Stimulated activated CD4-positive, alpha-beta T cell treated with anti-CD3 and anti-CD28 coated beads, Interleukin-1b, Interleukin-23, amount 100 ng/mL, for 48 hours (primary cell): ENCODE data around the gene SYT3.

Experiments used
- DNase-seq: peaks from one replicate; pipeline ENCODE4 v3.0.0-alpha.2; 2020

The SYT3 gene, protein sequence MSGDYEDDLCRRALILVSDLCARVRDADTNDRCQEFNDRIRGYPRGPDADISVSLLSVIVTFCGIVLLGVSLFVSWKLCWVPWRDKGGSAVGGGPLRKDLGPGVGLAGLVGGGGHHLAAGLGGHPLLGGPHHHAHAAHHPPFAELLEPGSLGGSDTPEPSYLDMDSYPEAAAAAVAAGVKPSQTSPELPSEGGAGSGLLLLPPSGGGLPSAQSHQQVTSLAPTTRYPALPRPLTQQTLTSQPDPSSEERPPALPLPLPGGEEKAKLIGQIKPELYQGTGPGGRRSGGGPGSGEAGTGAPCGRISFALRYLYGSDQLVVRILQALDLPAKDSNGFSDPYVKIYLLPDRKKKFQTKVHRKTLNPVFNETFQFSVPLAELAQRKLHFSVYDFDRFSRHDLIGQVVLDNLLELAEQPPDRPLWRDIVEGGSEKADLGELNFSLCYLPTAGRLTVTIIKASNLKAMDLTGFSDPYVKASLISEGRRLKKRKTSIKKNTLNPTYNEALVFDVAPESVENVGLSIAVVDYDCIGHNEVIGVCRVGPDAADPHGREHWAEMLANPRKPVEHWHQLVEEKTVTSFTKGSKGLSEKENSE

GRCh38 chr19:50639121-50640112 is at the start of gene SYT3:
TSS of gene SYT3 (minus strand) at chr19:50639881. CDS start at chr19:50637411, 2,470 bp downstream.
- DNase-seq: peak; percentile 33

DNA sequence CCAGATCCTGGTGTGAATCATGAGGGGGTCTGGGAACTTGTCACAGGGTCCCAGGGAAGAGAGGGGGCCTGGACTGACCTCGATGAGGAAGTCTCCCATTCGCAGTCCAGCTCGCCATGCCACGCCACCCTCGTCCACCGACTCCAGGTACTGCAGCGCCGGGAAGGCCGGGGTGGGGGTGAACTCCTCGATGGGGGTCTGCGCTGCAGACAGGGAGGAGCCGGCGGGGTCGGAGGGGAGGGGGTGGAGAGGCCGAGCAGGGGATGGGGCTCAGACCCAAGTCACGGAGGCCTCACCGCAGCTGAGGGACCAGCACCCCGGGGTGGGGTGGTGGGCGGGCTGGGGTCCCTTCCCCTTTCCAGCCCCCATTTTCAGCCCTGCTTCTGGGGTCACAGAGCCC is 49.1 kb upstream of the SYT3 start:
- DNase-seq: no peak

GRCh38 chr19:50686310-50687032 is 46.8 kb upstream of the SYT3 start:
- no peak for DNase-seq

- peak; percentile 83 for DNase-seq
Observed at GRCh38 chr19:50679177-50680125, 39.8 kb upstream of the SYT3 start.

GRCh38 chr19:50678323-50678722 is 38.6 kb upstream of the SYT3 start:
- DNase-seq: no peak

DNA sequence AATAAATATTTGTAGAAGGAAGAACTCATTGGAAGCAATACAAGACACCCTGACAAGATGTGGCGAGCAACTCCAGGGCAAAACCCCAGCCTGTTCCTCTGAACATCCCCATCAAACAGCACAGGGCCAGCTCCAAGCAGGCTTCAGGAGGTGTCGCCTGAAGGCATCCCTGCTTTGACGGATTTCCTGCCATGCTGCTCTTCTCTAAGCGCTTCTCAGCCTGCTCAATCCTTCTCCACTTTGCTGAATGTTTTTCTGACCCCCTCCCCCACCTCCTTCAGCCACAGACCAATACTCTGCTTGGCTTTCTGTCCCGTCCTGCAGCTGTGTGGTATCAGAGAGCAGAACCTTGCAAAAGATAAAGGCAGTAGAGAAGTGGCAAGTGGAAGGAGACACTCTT is 38.0 kb upstream of the SYT3 start:
- DNase-seq: no peak

DNA sequence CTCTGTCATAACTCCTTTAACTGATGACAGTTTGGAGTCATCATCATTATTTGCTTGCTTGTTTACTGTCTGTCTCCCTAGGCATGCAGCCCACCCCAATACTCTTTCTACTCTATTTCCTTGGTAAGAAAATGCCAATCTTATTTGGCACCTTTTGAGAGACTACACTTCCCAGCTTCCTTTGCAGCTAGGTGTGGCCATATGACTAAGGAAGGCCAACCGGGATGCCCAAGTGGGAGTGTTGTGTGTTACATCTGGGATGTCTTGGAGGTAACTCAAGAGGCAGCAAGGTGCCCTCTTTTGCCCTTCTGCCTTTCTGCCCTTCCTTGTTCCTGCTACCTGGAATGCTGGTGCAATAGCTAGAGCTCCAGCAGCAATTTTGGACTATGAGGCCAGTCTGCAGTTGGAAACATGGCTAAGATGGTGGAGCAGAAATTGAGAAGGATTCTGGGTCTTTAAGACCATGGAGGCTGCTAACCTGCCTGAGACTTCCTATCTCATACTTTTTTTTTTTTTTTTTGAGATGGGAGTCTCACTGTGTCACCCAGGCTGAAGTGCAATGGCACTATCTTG is 37.0 kb upstream of the SYT3 start:
- DNase-seq: no peak

DNA sequence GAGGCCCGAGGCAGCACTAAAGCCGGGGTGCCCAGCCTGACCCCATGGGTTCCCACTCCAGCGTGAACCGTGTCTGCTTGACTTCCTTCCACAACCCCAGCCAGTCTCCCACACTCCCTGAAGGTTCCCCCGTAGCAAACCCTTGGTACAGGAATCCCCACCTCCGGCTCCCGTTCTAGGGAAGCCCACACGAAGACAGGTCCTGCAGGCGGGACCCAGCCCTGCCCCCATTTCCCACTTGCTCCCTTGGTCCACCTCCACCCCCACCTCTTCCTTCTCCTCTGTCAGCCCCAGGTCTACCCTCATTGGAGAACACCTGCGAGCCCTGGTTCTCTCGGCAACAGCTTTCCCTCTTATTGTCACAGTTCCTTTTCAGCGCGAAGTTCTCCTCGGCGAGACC is 33.4 kb upstream of the SYT3 start:
- no peak for DNase-seq

GRCh38 chr19:50670102-50670380 is 30.4 kb upstream of the SYT3 start:
- DNase-seq: no peak

DNA sequence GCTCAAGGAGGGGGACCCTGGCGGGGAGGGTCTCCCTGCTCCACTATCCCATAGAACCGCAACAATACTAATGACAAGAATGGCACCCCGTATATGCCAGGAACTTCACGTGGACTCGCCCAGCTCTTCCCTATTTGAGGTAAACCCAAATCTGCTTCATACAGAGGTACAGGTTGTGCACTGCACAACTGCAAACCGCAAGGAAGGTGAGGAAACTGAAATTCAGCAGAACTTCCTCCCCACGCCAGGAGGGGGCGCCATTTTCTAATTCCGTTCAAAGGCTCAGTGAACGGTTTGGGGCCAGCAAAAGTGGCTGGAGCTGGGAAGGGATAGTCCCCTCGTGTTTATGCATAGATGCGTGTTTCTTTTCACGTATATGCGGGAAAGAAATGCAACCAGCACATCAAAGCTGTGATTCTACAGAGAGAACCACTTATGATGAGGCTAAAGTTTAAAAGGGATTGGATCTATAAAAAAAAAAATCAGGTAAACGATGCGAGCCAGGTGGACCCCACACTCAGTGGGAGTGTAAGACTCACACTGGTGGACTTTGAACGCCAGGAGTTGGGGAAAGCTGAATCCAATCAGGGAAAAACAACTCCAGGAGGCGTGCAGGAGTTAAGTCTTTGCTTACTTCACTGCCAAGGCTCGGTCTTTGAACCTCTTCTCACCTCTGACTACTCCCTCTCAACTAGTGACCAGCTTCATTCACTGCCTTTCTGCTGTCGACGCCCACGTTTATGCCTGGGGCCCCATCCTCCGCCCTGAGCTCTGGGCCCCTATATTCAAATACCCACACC is 29.8 kb upstream of the SYT3 start:
- peak; percentile 51 for DNase-seq

- no peak for DNase-seq
Observed at GRCh38 chr19:50668879-50669278, 29.2 kb upstream of the SYT3 start.

DNA sequence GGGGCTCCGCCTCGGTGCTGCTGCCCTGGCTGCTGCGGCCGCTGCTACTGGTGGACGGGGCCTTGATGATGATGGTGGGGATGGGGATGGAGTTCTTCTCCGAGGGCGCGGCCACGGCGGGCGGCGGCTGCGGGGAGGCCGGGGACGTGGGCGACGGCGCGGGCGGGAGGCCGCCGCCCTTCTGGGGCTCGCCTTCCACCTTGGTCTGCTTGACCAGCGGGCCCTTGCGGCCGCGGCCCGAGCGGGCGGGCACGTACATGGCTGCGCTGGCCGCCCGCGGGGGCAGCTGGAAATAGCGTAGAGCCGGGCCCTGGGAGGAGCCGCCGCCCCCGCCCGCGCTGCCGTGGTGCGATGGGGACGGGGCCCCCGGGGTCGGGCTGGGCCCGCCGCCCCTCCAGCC is 28.7 kb upstream of the SYT3 start:
- DNase-seq: no peak

DNA sequence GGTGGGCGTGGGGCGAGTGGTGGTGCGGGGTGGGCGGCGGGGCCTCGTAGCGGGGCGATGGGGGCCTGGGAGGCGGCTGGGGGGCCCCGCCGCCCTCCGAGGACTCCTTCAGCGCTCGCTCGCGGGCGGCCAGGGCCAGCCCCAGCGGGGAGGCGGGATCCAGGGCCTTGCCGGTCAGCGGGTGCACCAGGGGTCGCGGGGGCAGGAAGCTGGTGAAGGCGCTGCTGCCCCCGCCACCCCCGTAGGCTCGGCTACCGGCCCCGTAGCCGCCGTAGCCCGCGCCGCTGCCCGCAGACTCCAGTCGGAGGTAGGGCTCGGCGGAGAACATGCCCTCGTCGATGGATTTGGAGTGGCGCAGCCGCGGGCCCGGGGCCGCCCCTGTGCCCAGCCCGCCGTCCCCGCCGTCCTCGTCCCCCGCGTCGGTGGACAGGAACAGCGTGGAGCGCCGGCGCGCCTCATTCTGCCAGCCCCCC is 28.1 kb upstream of the SYT3 start:
- no peak for DNase-seq

GRCh38 chr19:50667177-50667758 is 27.6 kb upstream of the SYT3 start:
- DNase-seq: no peak

GRCh38 chr19:50666346-50667176 is 26.9 kb upstream of the SYT3 start:
- no peak for DNase-seq

DNA sequence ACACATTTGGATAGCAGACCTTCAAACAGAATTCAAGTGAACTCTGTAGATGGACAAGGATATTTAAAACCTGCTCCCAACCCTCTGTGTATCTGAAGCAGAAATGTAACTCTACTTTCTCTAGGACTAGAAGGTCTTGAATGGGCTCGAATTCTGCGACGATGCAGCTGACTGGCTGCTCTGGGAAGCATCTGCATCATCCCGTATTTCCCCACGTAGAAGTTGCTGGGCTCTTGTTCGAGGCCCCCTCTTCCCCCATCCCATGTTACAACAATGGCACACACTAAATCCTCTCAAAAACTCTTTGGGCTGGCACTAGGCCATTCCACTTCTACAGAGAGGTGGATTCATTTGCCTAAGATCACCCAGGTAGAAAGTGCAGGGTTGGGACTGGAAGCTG is 24.5 kb upstream of the SYT3 start:
- no peak for DNase-seq

GRCh38 chr19:50663482-50663790 is 23.8 kb upstream of the SYT3 start:
- no peak for DNase-seq

DNA sequence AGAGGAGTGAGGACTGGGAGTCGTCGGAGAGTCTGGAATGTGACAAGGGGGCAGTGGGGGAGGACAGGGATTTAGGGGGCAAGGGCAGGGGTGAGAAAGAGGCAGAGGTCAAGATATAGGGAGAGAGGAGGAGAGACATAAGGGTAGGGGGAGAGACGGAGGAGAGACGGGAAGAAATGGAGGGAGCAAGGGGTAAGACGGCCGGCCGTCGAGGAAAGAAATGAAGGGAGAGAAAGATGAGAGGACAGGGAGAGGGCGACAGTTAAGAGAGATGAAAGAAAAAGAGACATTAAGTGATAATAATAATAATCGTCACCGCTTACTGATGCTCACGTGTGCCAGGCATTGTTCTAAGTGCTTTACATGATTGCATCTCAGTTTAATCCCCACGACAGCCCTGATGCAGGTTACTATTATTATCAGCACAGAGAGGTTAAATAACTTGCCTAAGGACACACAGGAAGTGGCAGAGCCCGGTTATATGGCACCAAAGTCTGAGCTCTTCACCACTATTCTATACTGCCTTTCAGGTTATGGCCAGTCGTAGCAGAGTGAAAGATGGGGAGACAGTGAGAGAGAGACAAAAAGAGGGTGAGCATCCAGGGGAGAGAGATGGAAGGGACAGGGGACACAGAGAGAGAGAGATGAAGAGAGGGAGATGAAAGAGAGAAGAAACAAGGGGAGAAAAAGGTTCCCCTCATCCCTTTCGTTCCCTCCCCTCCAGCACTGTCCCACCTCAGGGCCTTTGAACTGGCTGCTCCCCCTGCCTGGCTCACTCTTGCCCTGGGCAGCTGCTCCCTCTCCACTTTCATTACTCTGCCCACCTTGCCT is 23.2 kb upstream of the SYT3 start:
- no peak for DNase-seq
